Activated naive CD8-positive, alpha-beta T cell treated with anti-CD3 and anti-CD28 coated beads, Interleukin-2, amount 10 ng/mL, durations not matched to agents 7 days and 5 days (primary cell): ENCODE measurements around the gene CCL4. TPM values are rescaled to one million over a fixed set of nuclear protein-coding genes. Genes with fewer than 3 reads are reported as not detected.
A peak's percentile ranks its signal among the peaks of the same experiment; 100 is the strongest.

Experiments used
- ATAC-seq: fragments of 150-1000 bp; cut with Tn5 transposase; one replicate; pipeline ENCODE4 v1.10.0; 2021; ENCODE audit warnings: low read depth, moderate library complexity
- POLR2A ChIA-PET: fragments of 350-600 bp; sonication (Branson Sonifier 250); formaldehyde crosslinking; loops from one replicate; lab custom pipeline; 2021; ENCODE audit warnings: antibody characterized with exemption; lab: Charles Lee
- DNase-seq: peaks from one replicate; pipeline ENCODE4 v3.0.0; 2021
- H3K27ac Mint-ChIP-seq: one replicate; pipeline ENCODE4 v1.8.0; 2022; ENCODE audit warnings: mild to moderate bottlenecking, mixed read lengths
- H3K27me3 Mint-ChIP-seq: one replicate; pipeline ENCODE4 v1.8.0; 2022; ENCODE audit warnings: mild to moderate bottlenecking, moderate library complexity, mixed read lengths
- H3K36me3 Mint-ChIP-seq: one replicate; pipeline ENCODE4 v1.8.0; 2021; ENCODE audit warnings: mild to moderate bottlenecking, mixed read lengths
- H3K4me1 Mint-ChIP-seq: one replicate; pipeline ENCODE4 v1.8.0; 2021; ENCODE audit warnings: mixed read lengths
- H3K4me3 Mint-ChIP-seq: one replicate; pipeline ENCODE4 v1.8.0; 2022; ENCODE audit warnings: mild to moderate bottlenecking, moderate library complexity, mixed read lengths
- H3K9me3 Mint-ChIP-seq: one replicate; pipeline ENCODE4 v1.8.0; 2021; ENCODE audit warnings: mixed read lengths
- total RNA-seq, 2 experiments: library from RNA; stranded (reverse); gene quantifications; one replicate each; pipeline ENCODE4 v1.2.3, GENCODE V29; 2021

Gene CCL4
- total RNA-seq, 2 experiments from 2014 or later: 12.2 to 14.8 TPM

DNA sequence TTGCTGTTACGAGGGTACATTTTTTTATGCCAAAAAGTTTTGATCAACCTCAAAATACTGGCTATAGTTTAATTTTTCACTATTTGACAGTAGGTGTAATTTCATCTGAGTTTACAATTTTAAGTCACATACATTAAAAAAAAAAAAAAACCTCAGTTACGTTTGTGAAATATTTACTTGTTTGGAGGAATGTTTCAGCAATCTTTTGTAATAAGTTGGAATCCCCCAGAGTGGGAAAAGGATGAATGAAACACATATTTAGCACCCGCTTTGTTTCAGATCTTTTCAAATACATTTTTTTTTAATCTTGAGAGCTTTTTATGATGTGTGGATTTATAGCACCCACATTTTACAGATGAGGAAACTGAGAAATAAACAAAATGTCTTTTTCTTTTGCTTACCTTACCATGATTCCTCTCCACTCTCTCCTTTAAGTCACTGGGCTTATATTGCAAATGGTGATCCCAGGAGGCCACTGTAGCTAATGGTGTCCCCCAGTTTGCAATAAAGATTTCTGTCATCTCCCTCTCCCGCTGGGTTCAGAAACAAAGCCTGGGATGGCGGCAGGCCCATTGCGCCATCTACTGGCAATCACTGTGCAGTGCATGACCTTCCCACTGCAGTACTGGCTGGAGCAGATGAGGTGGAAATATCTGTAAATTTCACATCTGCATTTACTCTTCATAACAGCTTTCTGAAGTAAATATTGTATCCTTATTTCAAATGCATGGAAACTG lies 45.1 kb downstream of the CCL4 start:
- ATAC-seq (peak; percentile 84), DNase-seq (peak; percentile 71)
- POLR2A ChIA-PET: no interaction called here
- Mint-ChIP-seq H3K27ac (no peak overlapping the region), H3K4me3 (no peak overlapping the region), H3K27me3 (peaks cover 37% of the 10 kb centered on the region), H3K36me3 (no peaks in the 10 kb centered on the region), H3K9me3 (no peaks in the 10 kb centered on the region), H3K4me1 (peaks cover 7% of the 10 kb centered on the region)

DNA sequence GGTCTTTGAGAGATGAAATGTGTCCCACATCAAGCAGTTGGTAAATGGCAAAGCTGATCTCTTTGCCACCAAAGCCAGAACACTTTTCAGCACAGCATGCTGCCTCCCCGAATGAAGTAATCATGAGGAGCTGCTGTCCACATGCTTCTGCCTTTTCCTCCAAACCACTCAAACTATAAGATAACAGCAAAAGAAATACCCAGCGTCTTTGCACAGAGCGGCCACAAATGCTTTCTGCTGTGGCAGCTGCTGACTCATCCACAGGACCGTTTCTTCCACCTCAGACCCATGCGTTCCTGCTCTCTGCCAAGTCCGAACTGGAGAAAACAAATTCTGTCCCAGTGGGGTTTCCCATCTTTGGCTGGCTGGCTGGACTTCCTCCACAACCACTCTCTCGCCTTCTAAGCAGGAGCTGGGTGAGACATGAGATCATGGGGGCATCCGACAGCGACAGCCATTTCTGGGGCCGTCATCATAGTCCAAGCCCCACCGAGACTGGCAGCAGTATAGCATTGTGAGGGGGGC lies 45.7 kb downstream of the CCL4 start:
- no peak overlapping the region for H3K4me3 Mint-ChIP-seq
- DNase-seq (no peak), ATAC-seq (peak; percentile 10)
- H3K9me3 Mint-ChIP-seq: no peaks in the 10 kb centered on the region
- H3K4me1 Mint-ChIP-seq: peaks cover 7% of the 10 kb centered on the region
- POLR2A ChIA-PET: no interaction called here
- no peak overlapping the region for H3K27ac Mint-ChIP-seq
- peaks cover 42% of the 10 kb centered on the region for H3K27me3 Mint-ChIP-seq
- no peaks in the 10 kb centered on the region for H3K36me3 Mint-ChIP-seq

- Mint-ChIP-seq H3K9me3 (no peaks in the 10 kb centered on the region), H3K27me3 (peaks cover 52% of the 10 kb centered on the region), H3K4me1 (peaks cover 7% of the 10 kb centered on the region), H3K27ac (no peak overlapping the region), H3K4me3 (no peak overlapping the region), H3K36me3 (no peaks in the 10 kb centered on the region)
- DNase-seq (no peak), ATAC-seq (no peak)
- POLR2A ChIA-PET: no interaction called here
These were observed 48.4 kb downstream of the CCL4 start for GRCh38 chr17:36151891-36152638.

DNA sequence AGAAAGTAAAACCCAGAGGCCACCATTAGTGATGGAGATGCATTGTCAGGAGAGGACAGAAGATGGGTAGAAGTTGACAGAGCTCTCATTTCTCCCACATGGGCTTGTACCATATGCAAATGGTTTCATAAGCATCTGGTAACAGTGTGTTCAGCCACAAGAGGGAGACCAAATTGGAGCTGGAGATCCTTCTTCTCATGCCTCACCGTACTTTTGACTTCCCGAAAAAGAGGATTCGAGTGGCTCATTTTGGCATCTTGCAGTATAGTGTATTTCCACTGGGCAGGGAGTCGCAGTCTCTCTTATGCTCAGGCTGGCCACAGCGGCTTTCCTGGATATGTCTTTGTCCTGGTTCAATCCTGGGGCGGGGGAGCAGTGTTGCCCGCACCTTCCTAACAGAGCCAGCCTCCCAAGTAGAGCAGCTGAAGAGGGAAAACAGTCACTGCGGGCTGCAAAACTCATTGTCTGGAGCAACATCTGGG lies 49.1 kb downstream of the CCL4 start:
- no peak for DNase-seq
- Mint-ChIP-seq H3K27ac (no peak overlapping the region), H3K4me1 (peaks cover 7% of the 10 kb centered on the region), H3K9me3 (no peaks in the 10 kb centered on the region), H3K36me3 (no peaks in the 10 kb centered on the region), H3K4me3 (no peak overlapping the region), H3K27me3 (peaks cover 46% of the 10 kb centered on the region)
- POLR2A ChIA-PET: no interaction called here
- no peak for ATAC-seq

DNA sequence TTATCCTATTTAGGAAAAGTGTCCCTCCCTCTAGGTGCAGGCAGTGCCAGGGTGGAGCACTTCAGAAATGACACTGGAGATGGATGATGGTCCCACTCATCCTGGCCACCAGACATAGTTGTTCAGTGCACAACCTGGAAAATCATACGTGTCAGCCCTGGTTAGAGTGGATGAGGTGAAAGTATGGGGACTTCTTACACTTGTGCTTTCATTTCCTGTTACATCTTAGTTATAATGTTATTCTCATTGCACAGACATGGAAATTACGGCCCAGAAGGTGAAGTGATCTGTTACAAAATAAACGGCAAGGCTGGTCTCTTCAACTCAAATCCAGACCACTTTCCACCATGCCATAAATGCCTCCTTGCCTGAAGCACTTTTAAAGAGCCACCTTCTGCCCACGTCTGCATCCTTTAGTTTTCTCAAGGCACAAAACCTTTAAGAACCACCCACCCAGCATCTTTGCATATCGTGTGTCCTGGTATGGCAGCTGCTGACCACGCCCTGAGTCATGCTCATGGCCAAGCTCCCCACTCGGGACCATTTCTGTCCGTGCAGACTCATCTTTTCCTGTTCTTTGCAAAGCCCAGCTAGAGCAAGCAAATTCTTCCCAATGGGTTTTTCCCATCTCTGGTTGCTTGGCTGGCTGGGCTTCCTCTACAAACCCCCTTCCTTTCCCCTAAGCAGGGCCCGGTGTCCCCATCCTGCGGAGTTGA lies 50.4 kb downstream of the CCL4 start:
- H3K4me3 Mint-ChIP-seq: no peak overlapping the region
- POLR2A ChIA-PET: no interaction called here
- DNase-seq (no peak), ATAC-seq (no peak)
- peaks cover 3% of the 10 kb centered on the region for H3K4me1 Mint-ChIP-seq
- H3K27me3 Mint-ChIP-seq: peaks cover 38% of the 10 kb centered on the region
- H3K27ac Mint-ChIP-seq: no peak overlapping the region
- H3K9me3 Mint-ChIP-seq: no peaks in the 10 kb centered on the region
- H3K36me3 Mint-ChIP-seq: no peaks in the 10 kb centered on the region

Other genes with a start within 250 kb of the CCL4 start
- gene HEATR9, start 234.9 kb upstream of the CCL4 start, total RNA-seq: 1 to 10 TPM; 6.3 to 6.7 TPM
- 100 to 1,000 TPM; 782 to 938 TPM for gene CCL5, start 223.5 kb upstream of the CCL4 start, total RNA-seq
- 10 to 100 TPM; 17.3 to 25.0 TPM for gene RDM1, start 173.1 kb upstream of the CCL4 start, total RNA-seq
- gene LYZL6, start 160.1 kb upstream of the CCL4 start, total RNA-seq: not detected
- not detected for gene CCL16, start 122.3 kb upstream of the CCL4 start, total RNA-seq
- gene CCL14, start 117.1 kb upstream of the CCL4 start, total RNA-seq: not detected
- gene CCL15, start 102.3 kb upstream of the CCL4 start, total RNA-seq: not detected
- not detected for gene CCL23, start 85.9 kb upstream of the CCL4 start, total RNA-seq
- not detected for gene CCL18, start 39.6 kb upstream of the CCL4 start, total RNA-seq
- gene CCL3, start 13.7 kb upstream of the CCL4 start, total RNA-seq: 1 to 10 TPM; 2.9 to 4.7 TPM
- 1 to 10 TPM; 7.7 to 9.9 TPM for gene TBC1D3B, start 72.8 kb downstream of the CCL4 start, total RNA-seq
- 10 to 100 TPM; 13.7 to 18.4 TPM for gene CCL3L1, start 92.9 kb downstream of the CCL4 start, total RNA-seq
- gene CCL4L2, start 107.2 kb downstream of the CCL4 start, total RNA-seq: 1 to 10 TPM; 4.0 to 8.7 TPM
- gene TBC1D3I, start 160.7 kb downstream of the CCL4 start, total RNA-seq: under 1 TPM; 0.78 to 0.88 TPM
- not detected for gene TBC1D3G, start 220.1 kb downstream of the CCL4 start, total RNA-seq